Measurements from ENCODE around the gene KCNJ8.
"Not testable (repeated sequence)": the region's sequence is repeated elsewhere in the genome, so short reads cannot be mapped to it uniquely, and the experiment has no call there.

Gene KCNJ8

DNA sequence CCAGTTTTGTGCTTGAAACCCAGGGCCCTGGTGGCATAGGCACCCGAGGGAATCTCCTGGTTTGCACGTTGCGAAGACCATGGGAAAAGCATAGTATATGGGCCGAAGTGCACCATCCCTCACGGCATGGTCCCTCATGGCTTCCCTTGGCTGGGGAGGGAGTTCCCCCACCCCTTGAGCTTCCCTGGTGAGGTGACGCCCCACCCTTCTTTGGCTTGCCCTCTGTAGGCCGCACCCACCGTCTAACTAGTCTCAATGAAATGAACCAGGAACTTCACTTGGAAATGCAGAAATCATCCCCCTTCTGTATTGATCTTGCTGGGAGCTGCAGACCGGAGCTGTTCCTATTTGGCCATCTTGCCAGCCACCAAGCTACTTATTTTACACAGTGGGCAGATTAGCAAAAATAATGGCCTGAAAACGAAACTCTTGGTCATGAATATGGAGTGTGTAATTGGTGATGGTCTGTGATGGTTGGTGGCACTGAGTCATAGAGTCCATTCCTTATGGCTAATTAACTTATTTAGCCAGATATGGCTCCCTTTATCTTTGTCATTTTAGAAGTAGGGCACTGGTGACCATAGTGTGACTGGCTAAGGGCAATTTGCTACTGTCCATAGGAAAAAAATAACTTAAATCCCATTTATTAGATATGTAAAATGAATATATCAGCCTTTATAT, 21.3 kb upstream of the KCNJ8 start:
- no peak for DNase-seq (ENCODE audit: low spot score in 2 of 2)
- no peak overlapping the region for H3K4me3 Mint-ChIP-seq
- no peaks in the 10 kb centered on the region for H3K36me3 Mint-ChIP-seq
- ATAC-seq, result no peak
- H3K4me1 Mint-ChIP-seq, result no peaks in the 10 kb centered on the region
- H3K27ac Mint-ChIP-seq, result no peak overlapping the region
- peaks cover 4% of the 10 kb centered on the region for H3K9me3 Mint-ChIP-seq

DNA sequence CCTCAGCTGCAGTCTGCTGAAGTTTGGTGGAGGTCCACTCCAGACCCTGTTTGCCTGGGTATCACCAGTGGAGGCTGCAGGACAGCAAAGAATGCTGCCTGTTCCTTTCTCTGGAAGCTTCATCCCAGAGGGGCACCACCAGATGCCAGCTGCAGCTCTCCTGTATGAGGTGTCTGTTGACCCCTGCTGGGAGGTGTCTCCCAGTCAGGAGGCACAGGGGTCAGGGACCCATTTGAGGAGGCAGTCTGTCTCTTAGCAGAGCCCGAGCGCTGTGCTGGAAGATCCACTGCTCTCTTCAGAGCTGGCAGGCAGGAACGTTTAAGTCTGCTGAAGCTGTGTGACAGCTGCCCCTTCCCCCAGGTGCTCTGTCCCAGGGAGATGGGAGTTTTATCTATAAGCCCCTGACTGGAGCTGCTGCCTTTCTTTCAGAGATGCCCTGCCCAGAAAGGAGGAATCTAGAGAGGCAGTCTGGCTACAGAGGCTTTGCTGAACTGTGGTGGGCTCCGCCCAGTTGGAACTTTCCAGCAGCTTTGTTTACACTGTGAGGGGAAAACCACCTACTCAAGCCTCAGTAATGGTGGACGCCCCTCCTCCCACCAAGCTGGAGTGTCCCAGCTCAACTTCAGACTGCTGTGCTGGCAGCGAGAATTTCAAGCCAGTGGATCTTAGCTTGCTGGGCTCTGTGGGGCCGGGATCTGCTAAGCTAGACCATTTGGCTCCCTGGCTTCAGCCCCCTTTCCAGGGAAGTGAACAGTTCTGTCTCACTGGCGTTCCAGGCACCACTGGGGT, 20.5 kb upstream of the KCNJ8 start:
- H3K27ac Mint-ChIP-seq, H3K4me3 Mint-ChIP-seq: not testable (repeated sequence)

DNA sequence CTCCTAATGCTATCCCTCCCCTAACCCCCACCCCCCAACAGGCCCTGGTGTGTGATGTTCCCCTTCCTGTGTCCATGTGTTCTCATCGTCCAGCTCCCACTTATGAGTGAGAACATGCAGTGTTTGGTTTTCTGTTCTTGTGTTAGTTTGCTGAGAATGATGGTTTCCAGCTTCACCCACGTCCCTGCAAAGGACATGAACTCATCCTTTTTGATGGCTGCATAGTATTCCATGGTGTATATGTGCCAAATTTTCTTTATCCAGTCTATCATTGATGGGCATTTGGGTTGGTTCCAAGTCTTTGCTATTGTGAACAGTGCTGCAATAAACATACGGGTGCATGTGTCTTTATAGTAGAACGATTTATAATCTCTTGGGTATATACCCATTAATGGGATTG, 15.2 kb upstream of the KCNJ8 start:
- H3K4me1 Mint-ChIP-seq; H3K9me3 Mint-ChIP-seq; DNase-seq (ENCODE audit: low spot score in 2 of 2); H3K4me3 Mint-ChIP-seq; H3K36me3 Mint-ChIP-seq; ATAC-seq; H3K27ac Mint-ChIP-seq: not testable (repeated sequence)

More for the DNA sequence above, 20.5 kb upstream of the KCNJ8 start:
- H3K4me1 Mint-ChIP-seq; DNase-seq (ENCODE audit: low spot score in 2 of 2); ATAC-seq; H3K36me3 Mint-ChIP-seq; H3K9me3 Mint-ChIP-seq: not testable (repeated sequence)

DNA sequence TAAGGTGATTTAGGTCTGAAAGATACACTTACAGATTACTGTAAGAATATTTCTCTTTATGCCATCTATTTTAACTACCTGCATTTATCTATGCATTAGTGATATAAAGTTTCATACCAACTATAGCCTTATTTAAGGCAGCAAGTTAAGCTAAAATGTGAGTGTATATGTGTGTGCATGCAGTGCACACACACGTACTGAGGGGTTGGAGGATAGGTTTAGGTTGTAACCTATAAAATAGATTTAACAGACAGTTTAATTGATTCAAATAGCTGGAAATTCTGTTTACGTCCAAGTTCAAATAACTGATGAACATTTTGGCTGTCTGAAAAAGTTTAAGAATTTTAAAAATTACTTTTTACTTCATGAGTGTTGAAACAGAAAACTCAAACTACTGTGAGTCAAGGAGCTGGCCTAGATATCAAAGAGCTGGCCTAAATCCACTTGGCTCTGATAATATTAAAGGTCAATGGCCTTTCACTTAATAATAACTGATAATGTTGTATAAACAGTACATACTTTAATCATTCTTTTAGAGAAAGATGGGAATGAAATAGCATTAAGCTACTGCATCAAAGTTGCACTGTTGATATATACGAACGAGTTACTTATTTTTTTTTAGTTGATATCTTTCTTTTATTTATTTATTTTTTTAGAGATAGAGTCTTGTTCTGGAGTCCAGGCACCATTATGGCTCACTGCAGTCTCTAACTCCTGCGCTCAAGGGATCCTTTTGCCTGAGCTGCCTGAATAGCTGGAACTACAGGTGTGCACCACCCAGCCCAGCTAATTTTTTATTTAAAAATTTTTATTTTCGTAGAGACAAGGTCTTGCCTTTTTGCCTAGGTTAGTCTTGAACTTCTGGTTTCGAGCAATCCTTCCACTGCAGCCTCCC, 13.8 kb upstream of the KCNJ8 start:
- no peak overlapping the region for H3K4me3 Mint-ChIP-seq
- H3K9me3 Mint-ChIP-seq, result peaks cover 5% of the 10 kb centered on the region
- no peaks in the 10 kb centered on the region for H3K4me1 Mint-ChIP-seq

GRCh38 chr12:21786041-21786531, 11.6 kb upstream of the KCNJ8 start:
- H3K4me1 Mint-ChIP-seq, result no peaks in the 10 kb centered on the region

More for the DNA sequence above, 13.8 kb upstream of the KCNJ8 start:
- Mint-ChIP-seq H3K36me3 (no peaks in the 10 kb centered on the region), H3K27ac (no peak overlapping the region)
- no peak for DNase-seq (ENCODE audit: low spot score in 2 of 2)
- no peak for ATAC-seq

GRCh38 chr12:21782723-21783122, 8.2 kb upstream of the KCNJ8 start:
- not testable (repeated sequence) for H3K27ac Mint-ChIP-seq; ATAC-seq; H3K4me3 Mint-ChIP-seq; H3K9me3 Mint-ChIP-seq; H3K4me1 Mint-ChIP-seq; DNase-seq (ENCODE audit: low spot score in 2 of 2); H3K36me3 Mint-ChIP-seq

More at GRCh38 chr12:21786041-21786531, 11.6 kb upstream of the KCNJ8 start:
- Mint-ChIP-seq H3K27ac (no peak overlapping the region), H3K4me3 (no peak overlapping the region), H3K9me3 (peaks cover 3% of the 10 kb centered on the region), H3K36me3 (no peaks in the 10 kb centered on the region)
- ATAC-seq, result no peak
- DNase-seq (ENCODE audit: low spot score in 2 of 2), result no peak

GRCh38 chr12:21780786-21781185, 6.3 kb upstream of the KCNJ8 start:
- DNase-seq (ENCODE audit: low spot score in 2 of 2) (no peak), ATAC-seq (no peak)
- H3K4me3 Mint-ChIP-seq, result no peak overlapping the region
- peaks cover 3% of the 10 kb centered on the region for H3K9me3 Mint-ChIP-seq
- H3K27ac Mint-ChIP-seq, result no peak overlapping the region
- H3K4me1 Mint-ChIP-seq, result no peaks in the 10 kb centered on the region
- no peaks in the 10 kb centered on the region for H3K36me3 Mint-ChIP-seq

- no peak overlapping the region for H3K27ac Mint-ChIP-seq
- DNase-seq (ENCODE audit: low spot score in 2 of 2) (no peak), ATAC-seq (no peak)
- no peaks in the 10 kb centered on the region for H3K4me1 Mint-ChIP-seq
- H3K4me3 Mint-ChIP-seq, result no peak overlapping the region
- H3K36me3 Mint-ChIP-seq, result no peaks in the 10 kb centered on the region
- no peaks in the 10 kb centered on the region for H3K9me3 Mint-ChIP-seq
Observed at GRCh38 chr12:21776175-21776574, 1.7 kb upstream of the KCNJ8 start.

GRCh38 chr12:21775133-21775820, 771 bp upstream of the KCNJ8 start:
- Mint-ChIP-seq H3K9me3 (no peaks in the 10 kb centered on the region), H3K4me1 (no peaks in the 10 kb centered on the region), H3K27ac (no peak overlapping the region), H3K36me3 (no peaks in the 10 kb centered on the region), H3K4me3 (no peak overlapping the region)
- ATAC-seq, result no peak
- DNase-seq (ENCODE audit: low spot score in 2 of 2), result no peak

DNA sequence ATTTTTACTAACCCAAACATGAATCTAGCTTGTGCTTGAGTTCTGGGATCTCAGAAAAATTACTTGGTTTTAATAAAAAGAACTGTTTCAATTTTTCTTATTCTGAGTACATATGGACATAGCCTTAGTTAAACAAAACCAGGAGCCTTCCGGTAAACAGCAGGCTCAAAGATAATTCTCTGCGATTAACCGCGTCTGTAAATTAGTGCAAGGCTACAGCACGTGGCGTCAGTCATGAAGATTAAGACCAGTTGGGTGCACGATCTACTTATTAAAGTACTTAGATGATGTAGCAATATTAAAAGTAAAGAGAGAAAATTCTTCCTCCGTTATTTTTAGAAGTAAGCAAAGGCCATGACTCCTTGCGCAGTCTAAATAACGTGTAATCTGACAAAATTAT, 700 bp downstream of the KCNJ8 start:
- DNase-seq (ENCODE audit: low spot score in 2 of 2), result no peak
- Mint-ChIP-seq H3K4me1 (no peaks in the 10 kb centered on the region), H3K36me3 (no peaks in the 10 kb centered on the region), H3K27ac (no peak overlapping the region), H3K4me3 (peak overlapping the region; percentile 25), H3K9me3 (no peaks in the 10 kb centered on the region)
- ATAC-seq, result no peak

GRCh38 chr12:21773263-21773741, 1.2 kb downstream of the KCNJ8 start:
- Mint-ChIP-seq H3K27ac (no peak overlapping the region), H3K9me3 (no peaks in the 10 kb centered on the region), H3K4me1 (no peaks in the 10 kb centered on the region), H3K4me3 (no peak overlapping the region), H3K36me3 (no peaks in the 10 kb centered on the region)
- DNase-seq (ENCODE audit: low spot score in 2 of 2), result no peak
- peak; percentile 55 for ATAC-seq

- no peak for DNase-seq (ENCODE audit: low spot score in 2 of 2)
- H3K4me3 Mint-ChIP-seq, result no peak overlapping the region
- H3K4me1 Mint-ChIP-seq, result no peaks in the 10 kb centered on the region
- H3K36me3 Mint-ChIP-seq, result no peaks in the 10 kb centered on the region
- H3K9me3 Mint-ChIP-seq, result no peaks in the 10 kb centered on the region
- no peak overlapping the region for H3K27ac Mint-ChIP-seq
- no peak for ATAC-seq
Observed at GRCh38 chr12:21771311-21771710, 3.2 kb downstream of the KCNJ8 start.

DNA sequence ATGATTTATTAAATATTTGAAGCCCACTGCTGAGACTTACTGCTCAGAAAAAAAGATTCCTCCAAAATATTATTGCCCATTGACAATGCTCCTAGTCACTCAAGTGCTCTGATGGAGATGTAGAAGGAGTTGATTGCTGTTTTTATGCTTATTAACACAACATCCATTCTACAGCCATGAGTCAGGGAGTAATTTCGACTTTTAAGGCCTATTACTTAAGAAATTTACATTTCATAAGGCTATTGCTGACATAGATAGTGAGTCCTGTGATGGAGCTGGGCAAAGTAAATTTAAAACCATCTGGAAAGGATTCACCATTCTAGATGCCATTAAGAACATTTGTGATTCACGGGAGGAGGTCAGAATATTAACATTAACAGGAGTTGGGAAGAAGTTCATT, 5.2 kb downstream of the KCNJ8 start:
- no peaks in the 10 kb centered on the region for H3K36me3 Mint-ChIP-seq
- H3K9me3 Mint-ChIP-seq, result no peaks in the 10 kb centered on the region
- no peak for DNase-seq (ENCODE audit: low spot score in 2 of 2)
- no peaks in the 10 kb centered on the region for H3K4me1 Mint-ChIP-seq
- ATAC-seq, result no peak
- H3K27ac Mint-ChIP-seq, result no peak overlapping the region
- H3K4me3 Mint-ChIP-seq, result no peak overlapping the region

GRCh38 chr12:21766403-21766802, 8.1 kb downstream of the KCNJ8 start:
- Mint-ChIP-seq H3K4me3 (no peak overlapping the region), H3K4me1 (no peaks in the 10 kb centered on the region), H3K36me3 (no peaks in the 10 kb centered on the region), H3K9me3 (no peaks in the 10 kb centered on the region), H3K27ac (no peak overlapping the region)
- DNase-seq (ENCODE audit: low spot score in 2 of 2) (no peak), ATAC-seq (no peak)

DNA sequence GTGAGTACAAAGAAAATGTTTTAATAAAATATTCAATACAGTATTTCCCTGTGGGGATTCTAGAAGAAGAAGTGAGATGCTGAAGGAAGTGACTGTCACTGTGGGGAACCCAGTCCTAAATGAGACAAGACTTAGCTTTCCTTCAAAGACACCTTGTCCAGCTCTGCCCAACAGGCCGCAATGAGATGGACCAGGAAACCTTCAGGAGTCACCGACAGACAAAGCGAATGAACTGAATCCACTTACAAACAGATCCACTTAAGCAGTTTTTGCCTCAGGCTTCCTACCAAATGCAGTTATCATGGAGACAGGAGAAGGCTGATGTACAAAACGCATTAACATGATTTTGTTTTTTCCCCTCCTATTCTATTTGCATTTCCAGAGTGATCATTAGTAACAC, 9.6 kb downstream of the KCNJ8 start:
- Mint-ChIP-seq H3K36me3 (no peaks in the 10 kb centered on the region), H3K9me3 (no peaks in the 10 kb centered on the region)

More for the DNA sequence above, 9.6 kb downstream of the KCNJ8 start:
- ATAC-seq, result no peak
- Mint-ChIP-seq H3K27ac (no peak overlapping the region), H3K4me3 (no peak overlapping the region), H3K4me1 (no peaks in the 10 kb centered on the region)
- no peak for DNase-seq (ENCODE audit: low spot score in 2 of 2)

Measured in stimulated activated effector memory CD8-positive, alpha-beta T cell treated with anti-CD3 and anti-CD28 coated beads, Interleukin-12 subunit alpha, Interleukin-12 subunit beta, amount 100 ng/mL, for 72 hours (primary cell).